ENCODE measurements around the gene OR10AD1.

Gene OR10AD1

DNA sequence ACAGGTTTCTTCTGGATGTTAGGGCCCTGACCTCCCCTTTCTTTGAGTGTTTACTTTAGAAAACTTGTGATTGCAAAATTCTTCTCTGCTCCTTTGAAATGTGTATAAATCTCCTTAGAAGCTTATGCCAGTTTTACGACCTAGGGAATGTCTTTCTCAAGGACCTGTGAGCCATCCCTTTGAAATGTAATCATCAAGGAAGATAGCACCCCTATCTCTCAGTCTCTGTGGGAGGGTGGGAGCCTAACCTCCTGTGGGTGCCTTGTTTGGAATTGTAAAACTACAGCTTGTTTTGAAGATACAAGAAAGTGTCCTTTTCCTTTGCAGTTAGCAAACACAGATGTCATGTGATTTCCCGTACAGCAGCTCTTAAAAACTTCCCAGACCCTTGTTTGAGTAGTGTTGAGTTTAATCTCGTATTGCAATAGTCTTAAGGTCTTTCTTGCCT, 3.3 kb downstream of the OR10AD1 start:
- Histone ChIP-seq H3K9me2 (replicated peaks; ENCODE audit: insufficient read depth, low read length) (no peaks in the 10 kb centered on the region), H2AFZ (ENCODE audit: low read length) (no peak overlapping the region), H3K27me3 (replicated peaks; ENCODE audit: insufficient read depth, low read length) (no peaks in the 10 kb centered on the region), H3K4me3 (ENCODE audit: low read length) (no peak overlapping the region), H3K79me2 (ENCODE audit: low read length) (peaks cover 7% of the 10 kb centered on the region; the same call in 1 of the 2 replicates), H4K20me1 (ENCODE audit: insufficient read depth, low read length) (no peaks in the 10 kb centered on the region), H3K27ac (ENCODE audit: low read length) (no peak overlapping the region), H3K4me1 (ENCODE audit: low read length) (no peaks in the 10 kb centered on the region), H3K9me3 (replicated peaks; ENCODE audit: insufficient read depth, low read length) (no peaks in the 10 kb centered on the region), H3K9ac (ENCODE audit: low read length) (no peak overlapping the region), H3K4me2 (ENCODE audit: low read depth, low read length) (no peak overlapping the region), H3F3A (ENCODE audit: insufficient read depth, low read length) (peaks cover 11% of the 10 kb centered on the region), H3K36me3 (replicated peaks; ENCODE audit: insufficient read depth, low read length) (no peaks in the 10 kb centered on the region)
- TF ChIP-seq EZH2phosphoT487 (IDR thresholded peaks at IDR 0.05; ENCODE audit: low read length) (no peak), CTCF (IDR thresholded peaks at IDR 0.05; ENCODE audit: low read length) (no peak), EZH2 (optimal IDR thresholded peaks at IDR 0.05; ENCODE audit: low read depth, low read length) (no peak)
- DNase-seq, result no peak

DNA sequence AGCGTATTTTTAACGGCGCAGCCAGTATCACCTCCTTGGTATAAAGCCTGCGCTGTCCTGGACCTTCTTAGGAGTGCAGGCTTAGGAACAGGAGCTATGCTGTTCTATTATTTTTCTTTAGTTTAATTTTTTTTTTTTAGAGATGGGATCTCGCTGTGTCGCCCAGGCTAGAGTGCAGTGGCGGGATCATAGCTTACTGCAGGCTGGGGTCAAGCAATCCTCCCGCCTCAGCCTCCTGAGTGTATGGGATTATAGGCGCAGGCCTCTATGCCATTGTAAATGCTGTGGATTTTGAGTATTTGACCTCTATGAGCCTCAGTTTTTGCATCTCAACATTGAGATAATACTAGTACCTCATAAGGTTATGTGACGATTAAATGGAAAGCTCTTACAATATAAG, 4.1 kb downstream of the OR10AD1 start:
- Histone ChIP-seq H3K27me3 (replicated peaks; ENCODE audit: insufficient read depth, low read length) (no peaks in the 10 kb centered on the region), H3K4me2 (ENCODE audit: low read depth, low read length) (peak overlapping the region; percentile 70), H3K4me1 (ENCODE audit: low read length) (no peaks in the 10 kb centered on the region), H4K20me1 (ENCODE audit: insufficient read depth, low read length) (no peaks in the 10 kb centered on the region), H2AFZ (ENCODE audit: low read length) (peak overlapping the region; percentile 94), H3K9me3 (replicated peaks; ENCODE audit: insufficient read depth, low read length) (no peaks in the 10 kb centered on the region), H3K9ac (ENCODE audit: low read length) (peak overlapping the region; percentile 96), H3K27ac (ENCODE audit: low read length) (peak overlapping the region; percentile 81; the same call in 1 of the 2 replicates), H3K79me2 (ENCODE audit: low read length) (peaks cover 7% of the 10 kb centered on the region; the same call in 1 of the 2 replicates), H3F3A (ENCODE audit: insufficient read depth, low read length) (peaks cover 11% of the 10 kb centered on the region), H3K36me3 (replicated peaks; ENCODE audit: insufficient read depth, low read length) (no peaks in the 10 kb centered on the region), H3K4me3 (ENCODE audit: low read length) (peak overlapping the region; percentile 93), H3K9me2 (replicated peaks; ENCODE audit: insufficient read depth, low read length) (no peaks in the 10 kb centered on the region)
- TF ChIP-seq CTCF (IDR thresholded peaks at IDR 0.05; ENCODE audit: low read length), result no peak
- TF ChIP-seq EZH2 (optimal IDR thresholded peaks at IDR 0.05; ENCODE audit: low read depth, low read length), result no peak
- no peak for TF ChIP-seq EZH2phosphoT487 (IDR thresholded peaks at IDR 0.05; ENCODE audit: low read length)
- DNase-seq, result no peak

DNA sequence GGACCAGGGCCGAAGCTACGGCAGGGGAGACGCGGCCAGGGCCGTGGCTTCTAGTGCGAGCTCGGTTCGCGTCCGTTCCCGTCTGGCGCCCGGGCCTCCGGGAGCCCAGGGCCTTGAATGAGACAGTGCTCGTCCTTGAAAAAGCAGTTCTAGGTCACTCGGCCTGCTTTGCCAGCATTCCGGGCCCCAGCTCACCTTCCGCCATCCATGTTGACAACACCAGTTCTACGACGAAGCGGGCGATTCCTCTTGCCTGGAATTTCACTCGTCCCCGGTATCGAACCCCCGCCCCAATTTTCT, 4.5 kb downstream of the OR10AD1 start:
- Histone ChIP-seq H2AFZ (ENCODE audit: low read length) (peak overlapping the region; percentile 94), H3K9me3 (replicated peaks; ENCODE audit: insufficient read depth, low read length) (no peaks in the 10 kb centered on the region), H3K4me1 (ENCODE audit: low read length) (no peaks in the 10 kb centered on the region), H4K20me1 (ENCODE audit: insufficient read depth, low read length) (no peaks in the 10 kb centered on the region), H3K27ac (ENCODE audit: low read length) (peak overlapping the region; percentile 81), H3K79me2 (ENCODE audit: low read length) (peaks cover 7% of the 10 kb centered on the region; the same call in 1 of the 2 replicates), H3K4me3 (ENCODE audit: low read length) (peak overlapping the region; percentile 93), H3K9me2 (replicated peaks; ENCODE audit: insufficient read depth, low read length) (no peaks in the 10 kb centered on the region), H3K4me2 (ENCODE audit: low read depth, low read length) (peak overlapping the region; percentile 70), H3K9ac (ENCODE audit: low read length) (peak overlapping the region; percentile 96), H3K27me3 (replicated peaks; ENCODE audit: insufficient read depth, low read length) (no peaks in the 10 kb centered on the region), H3F3A (ENCODE audit: insufficient read depth, low read length) (peaks cover 11% of the 10 kb centered on the region), H3K36me3 (replicated peaks; ENCODE audit: insufficient read depth, low read length) (no peaks in the 10 kb centered on the region)
- DNase-seq, result no peak
- TF ChIP-seq CTCF (IDR thresholded peaks at IDR 0.05; ENCODE audit: low read length) (no peak), EZH2 (optimal IDR thresholded peaks at IDR 0.05; ENCODE audit: low read depth, low read length) (no peak), EZH2phosphoT487 (IDR thresholded peaks at IDR 0.05; ENCODE audit: low read length) (no peak)

All from MM.1S (cell line).